Lung (tissue), 12 donors: ENCODE measurements around the gene DAZAP2. TPM values are rescaled to one million over a fixed set of nuclear protein-coding genes. Genes with fewer than 3 reads are reported as not detected.

Experiments used
- ATAC-seq: fragments of 200-7000 bp; cut with Tn5 transposase; one replicate; pipeline ENCODE4 v1.9.1; 2020; ENCODE audit warnings: moderate number of reproducible peaks; ENCODE audit not compliant: insufficient read depth, low FRiP score
- DNase-seq, 3 donors: peaks; one replicate each; pipeline ENCODE4 v3.0.0-alpha.2; 2013 to 2017
- H3K27ac ChIP-seq, 2 donors: one replicate each; pipeline ENCODE4 v1.5.1; 2013; ENCODE audit warnings: mild to moderate bottlenecking in 2 of 2, moderate library complexity in 2 of 2, control low read depth in 1 of 2, inconsistent platforms in 1 of 2, low read depth in 1 of 2, low read length in 1 of 2
- H3K27me3 ChIP-seq, 3 donors: one replicate each; pipeline ENCODE4 v1.5.1; 2013; ENCODE audit warnings: low read length in 2 of 3; ENCODE audit not compliant: control insufficient read depth in 3 of 3, insufficient read depth in 3 of 3
- H3K36me3 ChIP-seq, 4 donors: one replicate each; pipeline ENCODE4 v1.5.1; 2013; ENCODE audit warnings: low read length in 4 of 4, mild to moderate bottlenecking in 1 of 4, moderate library complexity in 1 of 4; ENCODE audit not compliant: control insufficient read depth in 4 of 4, insufficient read depth in 4 of 4
- H3K4me1 ChIP-seq, 5 donors: one replicate each; pipeline ENCODE4 v1.5.1; 2013; ENCODE audit warnings: low read length in 5 of 5, mild to moderate bottlenecking in 2 of 5, moderate library complexity in 1 of 5; ENCODE audit not compliant: control insufficient read depth in 5 of 5, insufficient read depth in 5 of 5
- H3K4me3 ChIP-seq: one replicate; pipeline ENCODE4 v1.5.1; 2013; ENCODE audit warnings: mild to moderate bottlenecking, control low read depth, moderate library complexity
- H3K9ac ChIP-seq, 2 donors: one replicate each; pipeline ENCODE4 v1.5.1; 2013; ENCODE audit warnings: low read length in 2 of 2, control low read depth in 1 of 2; ENCODE audit not compliant: insufficient read depth in 1 of 2
- H3K9me3 ChIP-seq, 4 donors: one replicate each; pipeline ENCODE4 v1.5.1; 2013; ENCODE audit warnings: low read length in 3 of 4, mild to moderate bottlenecking in 1 of 4, moderate library complexity in 1 of 4; ENCODE audit not compliant: control insufficient read depth in 4 of 4, insufficient read depth in 3 of 4
- CTCF ChIP-seq: IDR thresholded peaks from 2 replicates; pipeline ENCODE4 v1.5.1; 2012; ENCODE audit warnings: mild to moderate bottlenecking; ENCODE audit errors: control extremely low read depth, extremely low read depth
- WGBS, 2 donors: extraction: QIAGEN DNeasy Blood & Tissue Kit; methylation state at CpG; one replicate each; pipeline ENCODE4 v1.1.7; 2013; 5-methylcytosine and 5-hydroxymethylcytosine counted together
- polyA plus RNA-seq, 2 donors: library from polyadenylated mRNA; stranded (reverse); fragments of 200-250 nt; gene quantifications; one replicate each; pipeline ENCODE4 v1.2.1, GENCODE V29; 2013
- total RNA-seq, 2 donors: library from RNA; depleted of rRNA in 1 of 2; stranded (reverse); fragments of >200 nt in 1 of 2; gene quantifications; one replicate each; pipeline ENCODE4 v1.2.1, GENCODE V29; 2014 to 2021
- donor health status: control.
- donor health status: control.
- donor health status: Bipolar disorder and iron deficiency.
- donor health status: healthy.
- donor health status: DM: yes; HTN: yes; CAD: no.

DAZAP2 gene
- total and polyA plus RNA-seq, 4 donors: 146 to 644 (median 201) TPM

GRCh38 chr12:51205350-51205749 lies 33.3 kb upstream of the DAZAP2 start:
- Histone ChIP-seq H3K9me3 (no peaks in the 10 kb centered on the region), H3K9ac (no peak overlapping the region), H3K27ac (no peak overlapping the region), H3K4me3 (no peak overlapping the region), H3K4me1 (no peaks in the 10 kb centered on the region), H3K36me3 (peaks cover 0 to 6% (median 2%) of the 10 kb centered on the region in 4 donors), H3K27me3 (no peaks in the 10 kb centered on the region)
- DNase-seq (no peak), ATAC-seq (no peak)
- 93 to 96% methylated on average over 6 of the region's 6 CpGs for WGBS, 2 donors
- TF ChIP-seq CTCF: no peak

- H3K9ac ChIP-seq: no peak overlapping the region
- no peak overlapping the region for H3K27ac ChIP-seq
- no peak for ATAC-seq
- no peaks in the 10 kb centered on the region for H3K4me1 ChIP-seq
- H3K27me3 ChIP-seq: no peaks in the 10 kb centered on the region
- peaks cover 0 to 10% (median 0%) of the 10 kb centered on the region in 4 donors for H3K36me3 ChIP-seq
- no peak for TF ChIP-seq CTCF
- WGBS, 2 donors: 94 to 95% methylated on average over 7 of the region's 7 CpGs
- no peak for DNase-seq
- H3K4me3 ChIP-seq: no peak overlapping the region
- no peaks in the 10 kb centered on the region for H3K9me3 ChIP-seq
Observed at GRCh38 chr12:51208016-51208660, 30.5 kb upstream of the DAZAP2 start.

- H3K4me1 ChIP-seq: no peaks in the 10 kb centered on the region
- H3K36me3 ChIP-seq: peaks cover 0 to 6% (median under 1%) of the 10 kb centered on the region in 4 donors
- H3K9me3 ChIP-seq: no peaks in the 10 kb centered on the region
- DNase-seq: no peak
- H3K4me3 ChIP-seq: no peak overlapping the region
- no peak for ATAC-seq
- H3K27me3 ChIP-seq: no peaks in the 10 kb centered on the region
- no peak overlapping the region for H3K9ac ChIP-seq
- H3K27ac ChIP-seq: no peak overlapping the region
- TF ChIP-seq CTCF: no peak
- WGBS, 2 donors: 93 to 95% methylated on average over 2 of the region's 2 CpGs
Observed at GRCh38 chr12:51209259-51209658, 29.4 kb upstream of the DAZAP2 start.
